Astrocyte of the hippocampus (primary cell): Measurements from ENCODE around the gene PLCB1.

Experiments used
- DNase-seq: peaks from one replicate; pipeline ENCODE4 v3.0.0; 2011; ENCODE audit warnings: low read depth, low spot score

The PLCB1 gene

DNA sequence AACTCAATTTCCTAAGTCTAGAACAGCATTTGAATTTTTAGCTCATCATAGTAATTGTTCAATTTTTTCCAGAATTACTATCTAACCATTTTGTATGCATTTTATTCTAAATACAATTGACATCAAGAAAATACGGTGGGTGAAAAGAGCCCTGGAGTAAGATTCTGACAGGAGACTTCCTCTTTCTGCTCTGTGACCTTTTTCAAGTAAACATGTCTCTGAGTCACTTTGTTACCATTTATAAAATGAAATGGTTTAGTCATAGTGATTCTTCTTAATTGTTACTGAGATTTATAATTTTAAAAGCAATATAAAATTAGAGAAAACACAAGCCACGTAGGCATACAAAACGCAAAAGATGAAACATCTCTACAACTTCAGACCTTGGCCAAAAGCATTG lies 80.2 kb downstream of the PLCB1 start:
- no peak for DNase-seq

DNA sequence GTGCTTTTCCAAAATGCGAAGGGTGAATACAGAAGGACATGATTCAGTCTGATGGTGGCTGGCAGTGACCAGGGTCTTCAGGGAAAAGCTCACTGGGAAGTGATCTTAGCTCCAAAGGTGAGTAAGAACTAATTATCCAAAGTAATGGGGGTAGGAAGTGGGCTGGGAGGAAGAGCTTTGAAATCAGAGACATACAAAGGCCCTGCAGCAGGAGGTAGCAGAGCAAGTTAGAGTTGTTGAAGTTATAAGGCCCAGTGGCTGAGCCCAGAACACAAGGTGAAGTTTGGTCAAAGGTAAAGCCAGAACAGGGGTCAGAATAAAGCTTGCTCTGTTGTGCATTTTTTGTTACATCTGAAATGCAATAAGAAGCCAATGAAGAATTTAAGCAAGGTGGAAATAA lies 81.2 kb downstream of the PLCB1 start:
- DNase-seq = no peak

DNA sequence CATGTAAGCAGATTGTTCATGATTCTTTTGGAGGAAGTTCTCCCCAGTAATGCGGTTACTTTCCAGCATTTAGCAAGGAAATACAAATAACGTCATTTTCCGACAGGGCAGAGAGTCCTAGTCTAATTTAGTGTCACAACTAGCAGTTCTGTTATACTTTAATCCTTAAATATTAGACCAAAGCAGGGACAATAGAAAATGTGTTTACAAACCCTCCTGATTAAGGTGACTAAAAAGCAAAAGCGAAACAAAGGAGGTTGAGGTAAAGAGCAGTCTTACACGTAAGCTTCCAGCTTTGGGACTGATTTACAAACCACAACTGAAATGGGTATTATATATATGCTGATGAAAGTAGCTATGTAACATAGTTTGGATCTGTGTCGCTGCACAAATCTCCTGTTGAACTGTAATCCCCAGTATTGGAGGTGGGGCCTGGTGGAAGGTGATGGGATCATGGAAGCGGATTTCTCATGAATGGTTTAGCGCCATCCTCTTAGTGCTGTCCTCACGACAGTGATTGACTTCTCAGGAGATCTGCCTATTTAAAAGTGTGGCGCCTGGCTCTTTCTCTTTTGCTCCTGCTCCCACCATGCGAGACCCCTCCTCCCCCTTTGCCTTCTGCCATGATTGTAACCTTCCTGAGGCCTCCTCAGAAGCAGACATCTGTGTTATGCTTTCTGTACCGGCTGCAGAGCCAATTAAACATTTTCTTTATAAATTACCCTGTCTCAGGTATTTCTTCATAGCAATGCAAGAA lies 81.9 kb downstream of the PLCB1 start:
- DNase-seq = no peak

DNA sequence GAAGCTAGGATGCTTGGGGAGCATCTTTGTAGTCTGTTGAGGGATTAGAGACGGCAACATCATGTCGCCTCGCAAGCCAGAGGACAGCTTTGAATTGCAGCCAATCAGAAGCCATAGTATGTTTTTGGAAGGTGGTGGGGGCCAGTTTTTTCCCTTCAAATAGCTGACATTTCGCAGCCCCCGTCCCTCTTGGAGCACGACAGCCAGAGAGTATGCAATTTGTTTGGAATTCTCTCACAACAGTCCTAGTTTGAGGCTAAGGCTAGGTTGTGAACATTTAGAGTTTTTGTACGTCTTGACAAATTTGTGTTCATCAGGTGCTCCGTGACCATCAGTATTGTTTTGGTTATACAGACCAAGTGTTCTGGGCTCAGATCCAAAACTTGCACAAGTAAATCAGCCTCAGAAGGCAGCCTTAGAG lies 83.3 kb downstream of the PLCB1 start:
- DNase-seq = peak; percentile 68

DNA sequence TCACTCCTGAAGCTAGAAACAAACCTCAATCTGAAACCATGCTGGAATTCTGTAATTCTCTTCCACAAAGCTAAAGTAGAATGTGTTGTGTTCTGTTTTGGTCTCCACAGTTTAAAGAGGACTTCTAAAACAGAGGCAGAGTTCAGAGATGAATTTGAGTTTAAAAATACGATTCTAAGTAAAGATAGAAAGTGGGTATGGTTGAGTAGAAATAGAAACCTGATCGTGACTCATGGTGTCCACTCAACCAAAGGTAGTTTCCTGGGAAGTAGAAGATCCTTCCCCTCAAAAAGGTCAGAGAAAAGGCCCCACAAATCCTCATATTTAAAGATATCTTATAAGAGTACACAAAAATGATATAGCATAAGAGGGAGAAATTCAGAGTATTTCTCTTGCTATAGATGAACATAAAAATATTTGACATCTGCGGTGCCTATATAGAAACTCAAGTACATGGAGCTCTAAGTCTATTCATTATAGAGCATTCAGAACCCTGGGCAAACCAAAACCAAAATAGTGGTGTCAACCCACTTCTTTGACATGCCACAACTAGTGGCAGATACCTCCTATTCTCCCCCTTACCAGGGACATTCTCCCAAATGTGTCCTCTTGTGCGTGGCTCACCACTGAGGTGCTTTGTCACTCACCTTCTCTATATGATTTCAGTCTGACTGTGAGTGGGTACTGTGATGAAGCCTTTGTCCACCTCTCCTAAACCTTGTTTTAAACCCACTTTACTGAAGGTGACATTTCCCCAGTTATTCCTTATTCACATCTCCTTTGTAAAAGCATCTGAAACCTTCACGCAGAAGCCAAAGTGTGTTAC lies 84.5 kb downstream of the PLCB1 start:
- DNase-seq = no peak

DNA sequence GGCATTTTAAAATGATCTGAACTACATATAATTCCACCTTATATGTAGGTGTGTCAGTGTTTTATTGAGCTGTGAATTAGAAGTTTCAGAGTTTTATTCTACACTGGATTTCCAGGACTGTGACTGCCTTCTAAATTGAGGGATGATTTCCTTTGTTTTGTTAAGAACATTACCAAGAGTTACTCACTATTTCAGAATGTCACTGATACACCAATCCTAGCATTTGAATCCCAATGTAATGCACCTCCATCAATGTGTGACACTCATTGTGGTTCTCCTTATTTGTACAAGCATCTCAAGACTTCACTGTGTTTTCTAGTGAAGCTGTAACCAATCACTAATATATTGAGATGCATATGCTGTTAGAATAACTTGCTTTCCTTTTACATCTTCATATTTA lies 86.8 kb downstream of the PLCB1 start:
- peak; percentile 63 for DNase-seq

DNA sequence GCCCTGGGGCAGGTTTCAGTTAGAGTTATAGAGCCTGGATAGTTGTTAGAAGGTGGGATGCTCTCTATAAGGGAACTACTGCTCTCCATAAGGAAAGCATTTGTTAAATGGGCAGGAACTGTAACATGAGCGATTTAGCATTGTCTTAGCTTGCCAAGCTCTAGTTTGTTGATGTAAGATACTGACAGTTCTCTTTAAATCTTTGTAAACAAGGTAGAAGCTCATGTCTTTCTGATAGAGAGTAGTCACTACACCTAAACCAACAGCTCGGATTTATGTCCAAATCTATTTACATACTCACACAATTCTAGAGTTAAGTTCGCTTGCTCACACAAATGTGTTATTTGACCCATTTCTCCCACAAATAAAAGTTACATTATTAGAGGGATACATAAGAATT lies 87.3 kb downstream of the PLCB1 start:
- no peak for DNase-seq

DNA sequence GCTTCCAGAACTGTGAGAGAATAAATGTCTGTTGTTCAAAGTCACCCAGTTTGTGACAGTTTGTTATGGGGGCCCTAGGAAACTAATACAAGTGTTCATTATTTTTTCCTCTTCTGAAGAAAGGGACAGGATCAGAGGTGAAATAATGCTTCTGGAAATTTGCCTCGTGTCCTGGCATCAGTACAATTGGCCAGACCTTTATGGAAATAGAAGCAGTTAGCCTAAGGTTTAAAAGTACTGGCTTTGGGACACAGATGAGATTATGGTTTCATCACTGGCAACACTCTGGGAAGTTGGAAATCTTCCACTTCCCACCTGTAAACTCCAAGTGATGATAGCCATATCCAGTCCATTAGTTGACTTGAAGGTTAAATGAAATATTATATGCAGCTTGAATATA lies 88.7 kb downstream of the PLCB1 start:
- no peak for DNase-seq

DNA sequence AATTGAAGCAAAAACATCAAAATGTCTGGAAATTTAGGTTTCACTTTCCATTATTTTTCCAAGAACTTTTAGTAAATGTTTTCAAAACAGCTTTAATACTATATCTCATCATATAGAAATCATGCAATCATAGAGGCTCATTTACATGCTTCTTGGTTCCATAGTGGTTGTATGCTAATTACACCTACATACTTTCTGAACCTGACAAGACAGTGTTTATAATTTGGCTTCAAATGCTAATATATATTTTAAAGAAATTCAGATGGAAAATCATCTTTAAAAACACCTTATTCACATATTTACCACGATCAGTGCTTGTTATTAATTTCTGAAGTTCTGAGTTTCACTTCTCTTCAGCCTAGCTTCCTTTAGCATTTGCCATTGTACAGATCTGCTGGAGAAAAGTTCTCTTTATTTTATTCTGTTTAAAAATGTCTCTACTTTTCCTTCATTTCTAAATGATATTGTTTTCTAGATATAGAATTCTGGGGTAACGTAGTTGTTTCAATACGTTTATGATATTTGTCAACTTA lies 89.9 kb downstream of the PLCB1 start:
- no peak for DNase-seq

DNA sequence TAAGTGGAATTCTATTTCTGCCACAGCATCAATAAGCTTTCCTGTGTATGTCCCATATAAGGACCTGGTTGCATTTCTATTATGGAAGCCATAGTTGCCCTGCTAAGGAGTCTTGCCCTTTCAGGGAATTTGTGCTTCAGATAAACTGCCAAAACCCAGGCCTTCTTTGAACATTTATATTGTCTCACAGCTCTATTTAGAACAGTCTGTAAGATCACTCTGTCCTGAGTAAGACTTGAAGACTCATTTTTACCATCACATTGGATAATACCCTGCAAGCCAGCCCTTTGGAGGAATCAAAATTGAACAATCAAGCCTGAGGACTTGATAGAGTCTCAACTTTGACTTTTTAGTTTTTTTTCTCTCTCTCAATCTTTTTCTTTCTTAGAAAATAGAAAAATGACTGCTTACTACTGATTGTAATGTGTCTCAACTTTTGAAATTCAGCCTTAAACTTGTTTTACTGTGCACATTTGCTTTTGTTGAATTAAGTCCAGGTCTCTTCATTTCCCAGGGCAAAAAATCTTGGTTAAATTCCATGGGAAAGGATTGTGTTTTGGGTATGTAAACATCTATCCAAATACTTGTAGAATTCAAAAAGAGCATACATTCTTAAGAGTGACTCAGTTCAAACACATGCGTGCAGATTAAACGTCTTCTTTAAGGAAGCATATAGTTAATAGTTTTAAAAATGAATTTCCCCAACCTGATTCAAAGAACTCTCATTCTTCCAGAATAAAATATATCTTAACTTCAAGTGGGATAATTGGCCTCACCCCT lies 91.2 kb downstream of the PLCB1 start:
- DNase-seq = peak; percentile 81

DNA sequence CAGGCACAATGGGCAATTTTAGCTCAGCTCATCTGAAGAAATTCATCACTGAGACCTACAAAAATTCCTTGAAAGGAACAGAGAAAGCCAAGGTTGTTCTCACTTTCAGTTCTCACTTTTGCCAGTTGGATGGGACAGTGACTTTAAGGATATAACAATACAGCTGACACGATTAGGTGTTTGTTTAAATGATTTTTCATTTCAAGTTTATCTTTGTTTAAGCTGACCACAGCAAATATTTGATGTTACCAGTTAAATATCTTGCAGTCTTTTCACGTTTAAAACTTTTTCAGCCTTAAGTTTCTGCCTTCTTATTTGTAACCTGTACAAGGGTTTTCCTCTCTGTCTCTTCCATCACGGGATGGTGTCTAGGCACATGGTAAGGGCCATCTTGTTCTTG lies 93.6 kb downstream of the PLCB1 start:
- DNase-seq = no peak

DNA sequence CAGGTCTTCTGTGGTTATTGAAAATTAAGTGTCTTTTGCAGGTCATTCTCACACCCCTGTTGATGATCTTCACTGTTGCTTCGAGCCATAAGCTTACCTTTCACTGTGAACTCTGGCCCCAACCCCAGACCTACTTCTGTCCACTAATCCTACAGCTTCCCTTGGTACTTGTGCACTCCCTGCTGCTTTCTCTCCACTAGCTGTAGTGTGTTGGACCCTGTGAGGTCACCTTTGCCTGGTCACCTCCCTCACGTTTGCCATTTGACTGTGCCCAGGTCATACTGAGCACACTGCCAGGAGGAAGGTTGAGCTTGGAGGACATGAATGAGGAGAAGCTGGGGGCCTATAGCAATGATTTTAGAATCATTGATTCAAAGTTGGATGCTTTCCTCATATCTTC lies 94.0 kb downstream of the PLCB1 start:
- DNase-seq = no peak

DNA sequence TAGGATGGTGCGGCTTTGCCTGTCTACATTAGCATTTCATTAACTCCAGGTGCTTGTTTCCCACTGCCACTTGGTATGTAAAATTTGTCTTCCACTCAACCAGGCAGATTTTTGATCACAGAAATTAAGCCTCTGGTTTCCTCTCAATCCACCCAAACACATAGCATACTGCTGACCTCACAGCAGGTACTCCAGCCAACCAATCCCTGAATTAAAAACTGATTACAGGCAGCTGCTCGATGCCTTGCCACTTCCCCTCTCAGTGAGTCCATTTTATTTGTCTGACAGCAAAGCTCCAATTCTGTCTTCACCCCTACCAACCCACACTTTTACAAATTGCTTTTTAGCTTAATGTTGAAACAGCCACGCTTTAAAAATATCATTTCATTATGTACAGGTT lies 95.2 kb downstream of the PLCB1 start:
- peak; percentile 36 for DNase-seq

DNA sequence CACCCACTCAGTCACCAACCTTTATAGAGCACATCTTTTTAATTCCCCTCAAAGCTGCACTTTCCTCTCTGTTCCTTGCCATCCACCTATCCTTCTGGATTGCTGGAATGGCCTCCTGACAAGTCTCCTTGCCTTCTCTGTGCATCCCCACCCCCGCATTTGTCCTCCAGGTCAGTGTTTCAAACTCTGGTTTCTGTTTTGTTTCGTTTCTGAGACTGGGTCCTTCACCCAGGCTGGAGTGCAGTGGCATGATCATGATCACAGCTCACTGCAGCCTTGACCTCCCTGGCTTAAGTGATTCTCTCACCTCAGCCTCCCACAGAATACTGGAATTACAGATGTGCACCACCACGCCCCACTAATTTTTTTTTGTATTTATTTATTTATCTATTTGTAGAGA lies 96.2 kb downstream of the PLCB1 start:
- no peak for DNase-seq

DNA sequence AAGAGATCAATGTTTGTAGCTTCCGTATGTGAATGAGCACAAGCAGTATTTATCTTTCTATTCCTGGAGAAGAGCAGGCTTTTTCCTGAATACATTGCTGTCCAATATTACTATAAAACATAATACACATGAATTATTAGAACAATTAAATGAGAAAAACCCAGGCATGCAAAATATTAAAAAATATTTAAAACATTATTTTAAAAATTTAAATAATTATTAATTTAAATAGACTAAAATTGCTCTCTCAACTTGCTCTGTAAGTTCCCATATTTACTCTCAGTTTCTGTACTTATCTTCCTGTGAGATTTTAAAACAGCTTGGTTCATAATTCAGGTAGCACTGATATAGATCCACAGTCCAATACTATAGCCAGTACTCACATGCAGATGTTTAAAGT lies 97.0 kb downstream of the PLCB1 start:
- no peak for DNase-seq

DNA sequence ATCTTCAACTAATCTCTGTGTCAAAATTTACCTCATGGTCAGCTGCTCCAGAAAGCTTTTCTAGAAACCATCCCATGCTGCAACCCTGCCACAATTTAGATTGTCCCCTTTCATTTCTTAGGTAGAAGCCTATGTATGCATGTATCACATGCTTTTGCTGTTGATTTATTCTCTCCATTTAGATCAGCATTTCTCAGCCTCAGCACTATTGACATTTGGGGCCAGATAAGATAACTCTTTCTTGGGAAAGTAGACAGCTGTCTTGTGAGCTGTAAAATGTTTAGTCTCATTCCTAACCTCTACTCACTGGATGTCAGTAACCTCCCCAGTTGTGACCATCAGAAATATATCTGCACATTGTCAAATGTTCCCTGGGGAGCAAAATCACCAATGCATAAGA lies 99.0 kb downstream of the PLCB1 start:
- DNase-seq = no peak

DNA sequence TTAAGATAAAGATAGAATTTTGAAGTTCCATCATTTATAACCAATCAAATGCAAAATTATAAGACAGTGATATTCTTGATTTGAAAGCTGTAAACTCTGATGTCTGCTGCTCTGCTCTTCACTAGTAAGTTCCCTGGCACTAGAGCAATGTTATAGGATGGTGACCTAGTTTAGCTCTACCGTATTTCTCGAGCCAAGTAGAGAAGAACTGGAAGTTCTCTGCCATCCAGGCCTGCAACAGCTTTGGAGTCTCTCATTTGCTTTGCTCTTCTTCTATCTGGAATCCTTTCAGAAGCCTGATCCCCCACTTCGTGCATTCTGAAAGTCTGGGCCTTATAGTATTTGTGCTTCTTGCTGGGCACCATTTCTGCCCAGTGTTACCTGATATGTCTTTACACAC lies 100.3 kb downstream of the PLCB1 start:
- no peak for DNase-seq

DNA sequence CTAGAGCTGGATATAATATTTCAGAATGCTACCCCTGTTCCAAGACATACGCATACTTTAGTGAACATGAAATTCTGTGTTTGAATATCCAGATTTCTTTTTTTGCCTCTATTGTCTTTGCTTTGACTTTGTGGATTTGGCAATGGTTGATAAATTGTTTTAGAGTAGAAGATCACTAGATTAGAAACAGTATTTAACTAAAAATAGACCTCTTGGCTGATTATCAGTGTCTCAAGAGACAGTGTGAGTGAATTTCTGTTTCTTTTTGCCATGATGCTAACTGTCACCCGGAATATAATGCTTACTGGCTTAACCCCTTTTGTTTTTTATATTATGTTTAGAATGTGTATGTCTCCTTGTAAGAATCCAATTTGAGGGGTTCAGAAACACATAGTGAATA lies 102.5 kb downstream of the PLCB1 start:
- DNase-seq = no peak

DNA sequence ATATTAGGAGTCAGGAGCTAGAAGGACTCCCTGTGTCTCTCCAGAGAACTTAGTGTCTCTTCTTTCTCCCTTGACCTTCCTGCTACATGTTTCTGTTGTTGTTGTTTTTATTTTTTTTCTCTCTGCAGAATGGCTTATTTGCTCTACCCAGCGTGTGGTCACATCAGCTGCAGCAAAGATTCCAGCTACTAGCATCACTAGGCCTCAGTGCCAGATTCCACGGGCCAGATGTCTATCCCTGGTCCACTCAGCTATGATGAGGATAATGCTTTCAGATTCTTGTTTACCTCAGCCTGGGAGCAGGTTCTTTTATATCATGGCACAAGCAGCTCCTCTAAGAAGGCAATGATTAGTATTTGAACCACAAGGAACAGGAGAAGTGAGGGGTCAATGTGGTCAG lies 110.0 kb downstream of the PLCB1 start:
- DNase-seq = no peak

DNA sequence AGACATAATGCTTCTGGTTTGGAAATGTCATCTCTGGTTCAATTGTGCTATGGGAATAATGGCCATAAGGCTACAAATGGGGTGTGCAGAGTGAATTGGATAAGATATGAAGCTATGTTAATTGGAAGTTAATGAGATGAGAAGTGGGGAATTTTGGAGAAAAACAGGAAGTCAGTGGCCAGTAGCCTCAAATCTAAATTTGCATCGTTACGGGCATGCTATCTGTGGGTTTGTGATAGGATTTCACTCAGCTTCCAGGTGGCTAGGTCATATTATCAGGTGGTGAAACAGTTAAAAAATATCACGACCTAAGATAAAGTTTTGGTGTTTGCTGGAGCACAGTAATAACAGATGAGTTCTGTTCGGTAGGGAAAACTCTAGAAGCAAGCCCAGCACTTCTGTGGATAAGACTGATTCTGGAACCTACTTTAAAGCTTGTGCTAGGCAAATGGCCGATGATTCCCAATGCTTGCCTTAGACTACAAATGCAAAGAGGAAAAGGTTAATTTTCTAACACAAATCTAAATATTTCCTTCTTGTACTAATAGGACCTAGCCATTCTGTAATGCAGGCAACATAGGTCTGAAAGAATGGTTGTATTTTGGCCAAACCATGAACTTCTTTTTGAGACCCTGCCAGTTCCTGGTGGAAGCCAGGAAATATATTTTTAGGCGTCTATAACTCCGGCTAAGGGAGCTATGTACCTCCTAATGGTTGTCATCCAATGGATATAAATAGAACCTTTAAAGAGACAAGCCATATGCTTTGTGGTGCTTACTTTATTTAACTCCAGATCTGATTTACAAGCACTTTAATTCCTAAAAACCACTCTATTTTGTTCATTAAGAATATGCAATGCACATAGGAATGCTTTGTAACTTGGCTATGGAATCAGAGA lies 111.0 kb downstream of the PLCB1 start:
- no peak for DNase-seq

DNA sequence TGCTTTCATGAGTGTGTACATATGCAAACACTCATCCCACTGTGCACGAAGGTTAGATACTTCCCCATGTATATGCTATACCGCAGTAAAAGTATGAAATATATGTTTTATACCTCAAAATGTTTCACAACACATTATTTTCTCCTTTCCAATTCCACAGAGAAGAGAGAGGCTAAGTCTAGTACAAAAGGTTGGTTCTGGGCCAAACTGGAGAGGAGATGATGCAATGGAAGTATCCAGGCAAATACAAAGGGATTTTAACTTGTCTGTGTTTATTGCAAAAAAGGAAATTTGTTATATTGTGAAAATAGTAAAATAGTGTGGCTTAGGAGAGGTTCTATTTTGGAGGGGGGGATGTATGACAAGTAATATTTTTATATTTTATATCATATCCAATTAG lies 112.6 kb downstream of the PLCB1 start:
- peak; percentile 43 for DNase-seq
